WTC11 (cell line): ENCODE results near the gene ZNRF3. TPM values are rescaled to one million over a fixed set of nuclear protein-coding genes. Genes with fewer than 3 reads are reported as not detected.
A peak's percentile ranks its signal among the peaks of the same experiment; 100 is the strongest.

ENCODE experiments used
- ATAC-seq: fragments of 200-7000 bp; cut with Tn5 transposase; 2 replicates; pipeline ENCODE4 v1.10.0; 2021; ENCODE audit warnings: mild to moderate bottlenecking, moderate library complexity
- CTCF ChIA-PET: fragments of 300-600 bp; sonication (Branson Sonifier 250); formaldehyde crosslinking; loops from one replicate; lab custom pipeline; 2021; ENCODE audit warnings: antibody characterized with exemption; lab: Charles Lee
- POLR2A ChIA-PET: fragments of 350-600 bp; sonication (Branson Sonifier 250); formaldehyde crosslinking; loops from one replicate; lab custom pipeline; 2021; ENCODE audit warnings: antibody characterized with exemption; lab: Charles Lee
- DNase-seq: peaks from one replicate; pipeline ENCODE4 v3.0.0; 2021; ENCODE audit warnings: low spot score
- H3K27ac Mint-ChIP-seq: 2 replicates; pipeline ENCODE4 v1.8.0; 2021; ENCODE audit warnings: mixed read lengths
- H3K27me3 Mint-ChIP-seq: 2 replicates; pipeline ENCODE4 v1.8.0; 2021; ENCODE audit warnings: low read depth, mild to moderate bottlenecking, moderate library complexity, mixed read lengths
- H3K36me3 Mint-ChIP-seq: 2 replicates; pipeline ENCODE4 v1.8.0; 2021; ENCODE audit warnings: mixed read lengths
- H3K4me1 Mint-ChIP-seq: 2 replicates; pipeline ENCODE4 v1.8.0; 2022; ENCODE audit warnings: mixed read lengths
- H3K4me3 Mint-ChIP-seq: 2 replicates; pipeline ENCODE4 v1.8.0; 2021; ENCODE audit warnings: mild to moderate bottlenecking, moderate library complexity, mixed read lengths
- H3K9me3 Mint-ChIP-seq: 2 replicates; pipeline ENCODE4 v1.8.0; 2021; ENCODE audit warnings: mixed read lengths
- ARID4B ChIP-seq: sonication (generic); formaldehyde crosslinking; IDR thresholded peaks from 2 replicates; pipeline ENCODE4 v1.8.0; 2023; ENCODE audit warnings: missing genetic modification reagents, mild to moderate bottlenecking, borderline replicate concordance
- CREM ChIP-seq: sonication (generic); formaldehyde crosslinking; IDR thresholded peaks from 2 replicates; pipeline ENCODE4 v1.8.1; 2022; ENCODE audit warnings: mild to moderate bottlenecking, missing genetic modification reagents, moderate library complexity
- ESRRA ChIP-seq: sonication (generic); formaldehyde crosslinking; IDR thresholded peaks from 2 replicates; pipeline ENCODE4 v1.8.1; 2022; ENCODE audit warnings: mild to moderate bottlenecking, missing genetic modification reagents, borderline replicate concordance
- GTF2I ChIP-seq: fragments of 250-450 bp; sonication (Bioruptor Pico); conservative IDR thresholded peaks from 2 replicates; pipeline ENCODE4 v1.4.0; 2021; ENCODE audit warnings: mild to moderate bottlenecking
- NFE2L1 ChIP-seq: sonication (generic); formaldehyde crosslinking; IDR thresholded peaks from 2 replicates; pipeline ENCODE4 v1.8.1; 2023; ENCODE audit warnings: missing genetic modification reagents
- NR3C1 ChIP-seq: sonication (generic); formaldehyde crosslinking; conservative IDR thresholded peaks from 2 replicates; pipeline ENCODE4 v1.8.1; 2023; ENCODE audit warnings: low read depth, mild to moderate bottlenecking, missing genetic modification reagents
- SMAD4 ChIP-seq: sonication (generic); formaldehyde crosslinking; IDR thresholded peaks from 2 replicates; pipeline ENCODE4 v1.8.0; 2022; ENCODE audit warnings: mild to moderate bottlenecking, missing genetic modification reagents
- TEAD4 ChIP-seq: sonication (generic); formaldehyde crosslinking; IDR thresholded peaks from 2 replicates; pipeline ENCODE4 v1.8.0; 2022; ENCODE audit warnings: mild to moderate bottlenecking, missing genetic modification reagents
- ZNF219 ChIP-seq: sonication (generic); formaldehyde crosslinking; IDR thresholded peaks from 2 replicates; pipeline ENCODE4 v1.8.0; 2023; ENCODE audit warnings: missing genetic modification reagents, mild to moderate bottlenecking, borderline replicate concordance
- ZNF263 ChIP-seq: sonication (generic); formaldehyde crosslinking; IDR thresholded peaks from 2 replicates; pipeline ENCODE4 v1.8.1; 2022; ENCODE audit warnings: low read depth, mild to moderate bottlenecking, moderate library complexity, missing genetic modification reagents
- ZNF396 ChIP-seq: fragments of 250-450 bp; sonication (Bioruptor Pico); IDR thresholded peaks from 2 replicates; pipeline ENCODE4 v1.8.0; 2021; ENCODE audit warnings: mild to moderate bottlenecking, moderate library complexity, borderline replicate concordance
- ZNF416 ChIP-seq: fragments of 250-450 bp; sonication (Bioruptor Pico); IDR thresholded peaks from 2 replicates; pipeline ENCODE4 v1.9.0; 2021; ENCODE audit warnings: mild to moderate bottlenecking, inconsistent platforms
- ZNF671 ChIP-seq: fragments of 250-450 bp; sonication (Bioruptor Pico); IDR thresholded peaks from 2 replicates; pipeline ENCODE4 v1.8.0; 2021; ENCODE audit warnings: mild to moderate bottlenecking
- total RNA-seq: library from RNA; stranded (reverse); gene quantifications from 3 replicates; pipeline ENCODE4 v1.2.3, GENCODE V29; 2021
- TF ChIP-seq, protein P1 (sequence below): fragments of 250-450 bp; sonication (Bioruptor Pico); IDR thresholded peaks from 2 replicates; pipeline ENCODE4 v2.1.2; 2022; ENCODE audit warnings: mild to moderate bottlenecking, moderate library complexity
- TF ChIP-seq, protein P2 (sequence below): fragments of 250-450 bp; sonication (Bioruptor Pico); conservative IDR thresholded peaks from 2 replicates; pipeline ENCODE4 v1.9.0; 2021; ENCODE audit warnings: mild to moderate bottlenecking

The ZNRF3 gene
- total RNA-seq, 1 experiment from 2014 or later: 25.4 TPM

DNA sequence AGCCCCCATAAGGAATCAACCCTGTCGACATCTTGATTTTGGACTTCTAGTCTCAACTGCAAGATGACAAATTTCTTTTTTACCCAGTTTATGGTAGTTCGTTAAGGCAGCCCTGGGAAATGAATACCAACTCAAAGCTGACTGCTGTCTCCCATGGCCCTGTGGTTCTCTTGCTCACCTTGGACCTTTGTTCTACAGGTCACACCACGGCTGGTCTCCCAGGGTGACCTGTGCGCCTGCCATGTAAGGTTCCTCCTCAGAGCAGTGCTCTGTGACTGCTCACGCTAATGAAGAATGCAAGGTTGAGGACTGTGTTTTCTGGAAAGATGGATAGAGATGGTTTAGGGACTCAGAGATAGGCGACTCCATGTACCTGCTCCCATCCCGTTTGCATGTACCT, 68.2 kb downstream of the ZNRF3 start (continued):
- TF ChIP-seq, protein P1, sequence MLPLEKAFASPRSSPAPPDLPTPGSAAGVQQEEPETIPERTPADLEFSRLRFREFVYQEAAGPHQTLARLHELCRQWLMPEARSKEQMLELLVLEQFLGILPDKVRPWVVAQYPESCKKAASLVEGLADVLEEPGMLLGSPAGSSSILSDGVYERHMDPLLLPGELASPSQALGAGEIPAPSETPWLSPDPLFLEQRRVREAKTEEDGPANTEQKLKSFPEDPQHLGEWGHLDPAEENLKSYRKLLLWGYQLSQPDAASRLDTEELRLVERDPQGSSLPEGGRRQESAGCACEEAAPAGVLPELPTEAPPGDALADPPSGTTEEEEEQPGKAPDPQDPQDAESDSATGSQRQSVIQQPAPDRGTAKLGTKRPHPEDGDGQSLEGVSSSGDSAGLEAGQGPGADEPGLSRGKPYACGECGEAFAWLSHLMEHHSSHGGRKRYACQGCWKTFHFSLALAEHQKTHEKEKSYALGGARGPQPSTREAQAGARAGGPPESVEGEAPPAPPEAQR (CRISPR knock-in tag): no peak

GRCh38 chr22:28951969-28952521, 68.7 kb downstream of the ZNRF3 start:
- Mint-ChIP-seq H3K36me3 (peaks cover 5% of the 10 kb centered on the region), H3K4me3 (no peak overlapping the region), H3K4me1 (peaks cover 56% of the 10 kb centered on the region), H3K27me3 (no peaks in the 10 kb centered on the region), H3K27ac (0 out of 2 replicates have a peak overlapping the region, but pooled peaks have one; percentile 8), H3K9me3 (peaks cover 6% of the 10 kb centered on the region)
- CTCF ChIA-PET: interaction anchor here (0.6 to 3.0 kb wide), 12 partner anchors 9 to 1281 kb away, joined by 3 to 16 read pairs (median 6); partner anchors contain the start of gene ZNRF3
- peak; percentile 30 for DNase-seq
- ATAC-seq: peak; percentile 66
- POLR2A ChIA-PET: no interaction called here
- TF ChIP-seq NR3C1 (no peak), TEAD4 (peak; percentile 38; the same call in 1 of the 2 replicates)

GRCh38 chr22:28952857-28953256, 69.5 kb downstream of the ZNRF3 start:
- CTCF ChIA-PET: interaction anchor here (0.6 to 3.0 kb wide), 10 partner anchors 8 to 1282 kb away, joined by 3 to 16 read pairs (median 6); partner anchors contain the start of gene ZNRF3
- TF ChIP-seq GTF2I (no peak), CREM (no peak), NR3C1 (no peak), ARID4B (CRISPR knock-in tag) (no peak), ZNF416 (no peak), ZNF263 (CRISPR knock-in tag) (no peak), NFE2L1 (CRISPR knock-in tag) (no peak), TEAD4 (no peak), SMAD4 (CRISPR knock-in tag) (no peak), ZNF396 (CRISPR knock-in tag) (no peak), ESRRA (CRISPR knock-in tag) (no peak), ZNF671 (CRISPR knock-in tag) (no peak), ZNF219 (CRISPR knock-in tag) (no peak)
- TF ChIP-seq, protein P2, sequence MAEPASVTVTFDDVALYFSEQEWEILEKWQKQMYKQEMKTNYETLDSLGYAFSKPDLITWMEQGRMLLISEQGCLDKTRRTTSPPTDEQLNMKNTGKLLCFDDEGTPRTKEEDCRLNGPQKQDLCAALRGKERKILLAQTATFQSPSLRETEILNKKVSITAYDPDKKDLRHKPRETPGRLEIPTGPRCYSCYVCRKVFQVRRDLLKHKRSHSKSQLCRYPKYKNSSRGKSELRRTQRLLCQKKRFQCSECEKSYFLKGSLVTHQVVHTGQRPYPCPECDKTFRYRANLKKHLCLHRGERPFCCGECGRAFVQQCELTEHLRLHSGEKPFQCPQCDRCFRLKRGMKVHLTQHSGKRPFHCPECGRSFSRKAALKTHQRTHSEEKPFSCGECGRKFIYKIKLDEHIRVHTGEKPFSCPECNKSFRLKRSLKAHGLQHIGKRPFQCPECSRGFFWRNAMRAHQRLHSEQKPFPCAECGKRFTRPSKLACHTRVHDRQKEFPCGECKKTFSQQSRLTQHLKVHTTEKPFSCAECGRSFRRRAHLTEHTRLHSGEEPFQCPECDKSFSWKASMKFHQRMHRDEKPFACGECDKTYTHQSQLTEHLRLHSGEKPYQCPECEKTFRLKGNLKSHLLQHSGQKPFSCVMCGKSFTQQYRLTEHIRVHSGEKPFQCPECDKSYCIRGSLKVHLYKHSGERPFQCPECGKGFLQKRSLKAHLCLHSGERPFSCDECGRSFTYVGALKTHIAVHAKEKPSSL (CRISPR knock-in tag): no peak
- TF ChIP-seq, protein P1 (CRISPR knock-in tag): no peak
- ATAC-seq (no peak; the same call in 1 of the 2 replicates), DNase-seq (no peak)
- Mint-ChIP-seq H3K36me3 (no peaks in the 10 kb centered on the region), H3K9me3 (no peaks in the 10 kb centered on the region), H3K27ac (peak overlapping the region; percentile 77), H3K4me1 (peaks cover 56% of the 10 kb centered on the region), H3K4me3 (no peak overlapping the region; the same call in 1 of the 2 replicates), H3K27me3 (no peaks in the 10 kb centered on the region)
- POLR2A ChIA-PET: no interaction called here
